Esophagus (tissue), 2 donors: ENCODE data around the gene TUBGCP6. TPM values are rescaled to one million over a fixed set of nuclear protein-coding genes. Genes with fewer than 3 reads are reported as not detected.

Experiments
- H3K27ac ChIP-seq, 2 donors: one replicate each; pipeline ENCODE4 v1.5.1; 2013; ENCODE audit warnings: low read depth in 2 of 2, mild to moderate bottlenecking in 2 of 2, inconsistent platforms in 1 of 2, low read length in 1 of 2, moderate library complexity in 1 of 2
- H3K27me3 ChIP-seq, 2 donors: one replicate each; pipeline ENCODE4 v1.6.1; 2013; ENCODE audit warnings: low read length in 2 of 2, control low read depth in 1 of 2, mild to moderate bottlenecking in 1 of 2; ENCODE audit not compliant: insufficient read depth in 2 of 2, control insufficient read depth in 1 of 2
- H3K36me3 ChIP-seq, 2 donors: one replicate each; pipeline ENCODE4 v1.6.1; 2013; ENCODE audit warnings: low read length in 1 of 2; ENCODE audit not compliant: control insufficient read depth in 2 of 2, insufficient read depth in 2 of 2
- H3K4me1 ChIP-seq, 2 donors: one replicate each; pipeline ENCODE4 v1.6.1; 2013; ENCODE audit warnings: low read length in 1 of 2; ENCODE audit not compliant: control insufficient read depth in 2 of 2, insufficient read depth in 2 of 2
- H3K4me3 ChIP-seq, 2 donors: one replicate each; pipeline ENCODE4 v1.5.1; 2013; ENCODE audit warnings: low read length in 2 of 2, mild to moderate bottlenecking in 2 of 2, low read depth in 1 of 2, moderate library complexity in 1 of 2
- H3K9me3 ChIP-seq, 2 donors: one replicate each; pipeline ENCODE4 v1.6.1; 2013; ENCODE audit warnings: mild to moderate bottlenecking in 2 of 2, low read depth in 1 of 2, low read length in 1 of 2, moderate library complexity in 1 of 2; ENCODE audit not compliant: control insufficient read depth in 2 of 2, insufficient read depth in 1 of 2
- WGBS, 2 donors: extraction: QIAGEN DNeasy Blood & Tissue Kit; methylation state at CpG; one replicate each; pipeline ENCODE4 v1.1.7; 2013; 5-methylcytosine and 5-hydroxymethylcytosine counted together
- polyA plus RNA-seq, 2 donors: library from polyadenylated mRNA; stranded (reverse); fragments of 200-250 nt; gene quantifications; one replicate each; pipeline ENCODE4 v1.2.3, GENCODE V29; 2013
- donor health status: healthy with polysubstance abuse.
- donor health status: Bipolar disorder and iron deficiency.

The TUBGCP6 gene
- polyA plus RNA-seq, 2 donors: 19.3 to 37.9 TPM

DNA sequence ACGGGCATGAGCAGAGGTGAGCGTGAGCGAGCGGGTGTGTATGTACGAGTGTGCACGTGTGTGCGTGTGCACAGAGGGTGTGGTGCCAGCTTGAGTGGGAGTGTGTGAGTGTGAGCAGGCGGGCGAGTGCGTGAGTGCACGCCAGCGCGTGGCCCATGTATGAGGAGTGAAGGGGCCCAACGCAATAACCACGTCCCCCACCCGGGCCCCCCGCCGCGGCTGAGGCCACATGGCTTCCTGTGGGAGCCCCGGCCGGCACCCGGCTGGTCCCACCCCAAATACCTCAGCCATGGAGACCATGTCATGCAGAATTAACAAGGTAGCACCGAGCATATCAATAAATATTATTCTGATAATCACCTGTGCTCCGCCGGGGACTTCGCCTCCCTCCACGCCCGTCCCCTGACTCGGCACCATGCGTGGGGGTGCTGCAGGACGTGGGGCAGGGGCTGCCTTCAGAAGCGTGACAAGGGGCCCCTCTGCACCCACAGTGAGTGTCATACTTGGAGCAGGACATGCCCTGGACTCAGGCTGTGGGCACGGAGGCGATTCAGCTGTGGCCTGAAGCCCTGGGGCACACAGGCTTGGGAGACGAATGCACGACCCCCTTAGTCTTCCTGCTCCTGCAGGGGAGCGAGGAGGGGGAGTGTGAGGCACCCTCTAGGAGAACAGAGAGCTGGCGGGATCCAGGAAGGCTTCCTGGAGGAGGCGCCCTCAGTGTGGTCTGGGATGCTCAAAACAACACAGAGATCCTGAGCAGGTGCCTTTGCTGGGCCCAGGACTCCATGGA, 64.7 kb downstream of the TUBGCP6 start:
- no peaks in the 10 kb centered on the region for H3K27me3 ChIP-seq
- no peaks in the 10 kb centered on the region for H3K9me3 ChIP-seq
- WGBS, 2 donors: 70 to 79% methylated on average over 38 to 39 of the region's 39 CpGs
- H3K4me3 ChIP-seq: no peak overlapping the region
- no peaks in the 10 kb centered on the region for H3K36me3 ChIP-seq
- H3K27ac ChIP-seq: no peak overlapping the region
- peaks cover 10 to 21% of the 10 kb centered on the region in 2 donors for H3K4me1 ChIP-seq

DNA sequence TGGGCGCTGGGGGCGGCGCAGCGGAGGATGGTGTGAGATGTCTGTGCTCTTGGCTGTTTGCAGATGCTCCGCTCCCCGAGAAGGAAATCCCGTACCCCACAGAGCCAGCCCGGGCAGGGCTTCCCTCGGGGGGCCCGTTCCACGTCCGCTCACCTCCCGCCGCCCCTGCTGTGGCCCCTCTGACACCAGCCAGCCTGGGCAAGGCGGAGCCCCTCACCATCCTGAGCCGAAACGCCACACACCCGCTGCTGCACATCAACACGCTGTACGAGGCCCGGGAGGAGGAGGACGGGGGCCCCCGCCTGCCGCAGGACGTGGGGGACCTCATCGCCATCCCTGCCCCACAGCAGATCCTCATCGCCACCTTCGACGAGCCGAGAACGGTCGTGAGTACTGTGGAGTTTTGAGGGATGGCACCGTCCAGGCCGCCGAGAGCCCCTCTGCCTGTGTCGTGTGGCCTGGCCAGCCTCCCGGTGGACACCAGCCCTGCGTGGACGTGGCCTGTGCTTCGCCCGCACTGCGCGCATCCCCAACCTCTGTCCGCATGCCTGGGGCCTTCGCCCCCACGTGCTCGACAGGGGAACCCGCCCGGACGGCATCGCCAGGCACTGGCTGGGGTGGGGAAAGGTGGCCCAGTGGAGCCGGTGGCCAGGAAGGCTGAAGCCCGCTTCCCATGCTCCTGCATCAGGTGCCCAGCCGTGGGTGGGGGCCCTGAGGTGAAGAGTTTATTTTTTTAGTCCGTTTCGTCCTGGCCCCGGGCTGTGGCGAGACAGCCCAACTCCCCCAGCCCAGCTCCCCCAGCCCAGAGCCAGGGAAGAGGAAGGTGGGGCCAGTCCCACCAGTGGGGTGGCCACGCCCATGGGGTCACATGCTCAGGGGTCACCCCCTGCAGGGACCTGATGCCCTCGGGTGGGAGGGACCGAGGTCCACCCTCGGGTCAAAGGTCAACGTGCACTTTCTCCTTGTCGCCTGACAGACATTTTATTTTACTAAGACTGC, 65.7 kb downstream of the TUBGCP6 start:
- 81 to 83% methylated on average over 63 to 64 of the region's 64 CpGs for whole genome bisulfite sequencing, 2 donors
- Histone ChIP-seq H3K4me1 (peaks cover 10 to 17% of the 10 kb centered on the region in 2 donors), H3K27me3 (no peaks in the 10 kb centered on the region), H3K9me3 (no peaks in the 10 kb centered on the region), H3K36me3 (no peaks in the 10 kb centered on the region), H3K4me3 (no peak overlapping the region), H3K27ac (no peak overlapping the region)

DNA sequence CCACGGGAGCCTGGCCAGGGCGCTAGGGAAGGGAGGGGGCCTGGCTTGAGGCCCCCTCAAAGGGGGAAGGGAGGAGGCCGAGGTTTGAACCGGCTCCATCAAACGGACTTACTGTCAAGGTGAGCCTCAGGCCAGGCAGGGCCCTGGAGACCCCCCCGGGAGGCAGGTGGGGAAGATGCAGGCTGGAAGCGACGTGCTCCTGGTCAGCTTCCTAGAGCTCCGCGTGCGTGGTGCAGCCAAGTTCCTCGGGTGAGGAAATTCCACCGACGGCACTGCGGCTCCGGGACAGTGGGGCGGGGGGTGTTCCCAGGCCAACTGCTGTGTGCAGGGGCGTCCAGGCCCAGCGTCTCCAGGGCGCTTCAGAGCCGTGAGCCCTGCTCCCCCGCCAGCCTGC, 66.4 kb downstream of the TUBGCP6 start:
- Histone ChIP-seq H3K4me3 (no peak overlapping the region), H3K36me3 (no peaks in the 10 kb centered on the region), H3K27me3 (no peaks in the 10 kb centered on the region), H3K27ac (no peak overlapping the region), H3K9me3 (no peaks in the 10 kb centered on the region), H3K4me1 (peaks cover 5 to 10% of the 10 kb centered on the region in 2 donors)
- 63 to 75% methylated on average over 22 of the region's 22 CpGs for WGBS, 2 donors

DNA sequence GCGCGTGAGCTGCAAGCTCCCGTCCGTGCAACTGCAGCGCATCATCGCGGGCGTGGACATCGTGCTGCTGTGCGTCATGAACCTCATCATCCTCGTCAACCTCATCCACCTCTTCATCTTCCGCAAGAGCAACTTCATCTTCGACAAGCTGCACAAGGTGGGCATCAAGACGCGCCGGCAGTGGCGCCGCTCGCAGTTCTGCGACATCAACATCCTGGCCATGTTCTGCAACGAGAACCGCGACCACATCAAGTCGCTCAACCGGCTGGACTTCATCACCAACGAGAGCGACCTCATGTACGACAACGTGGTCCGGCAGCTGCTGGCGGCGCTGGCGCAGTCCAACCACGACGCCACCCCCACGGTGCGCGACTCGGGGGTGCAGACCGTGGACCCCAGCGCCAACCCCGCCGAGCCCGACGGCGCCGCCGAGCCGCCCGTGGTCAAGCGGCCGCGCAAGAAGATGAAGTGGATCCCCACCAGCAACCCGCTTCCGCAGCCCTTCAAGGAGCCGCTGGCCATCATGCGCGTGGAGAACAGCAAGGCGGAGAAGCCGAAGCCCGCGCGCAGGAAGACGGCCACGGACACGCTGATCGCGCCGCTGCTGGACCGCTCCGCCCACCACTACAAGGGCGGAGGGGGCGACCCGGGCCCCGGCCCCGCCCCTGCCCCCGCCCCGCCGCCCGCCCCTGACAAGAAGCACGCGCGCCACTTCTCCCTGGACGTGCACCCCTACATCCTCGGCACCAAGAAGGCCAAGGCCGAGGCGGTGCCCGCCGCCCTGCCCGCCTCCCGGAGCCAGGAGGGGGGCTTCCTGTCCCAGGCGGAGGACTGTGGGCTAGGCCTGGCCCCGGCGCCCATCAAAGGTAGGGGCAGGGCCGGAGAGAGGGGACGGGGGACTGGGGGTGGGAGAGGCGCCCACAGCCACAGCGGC, 67.0 kb downstream of the TUBGCP6 start:
- no peak overlapping the region for H3K4me3 ChIP-seq
- no peaks in the 10 kb centered on the region for H3K9me3 ChIP-seq
- peaks cover 0 to 8% of the 10 kb centered on the region in 2 donors for H3K4me1 ChIP-seq
- no peak overlapping the region for H3K27ac ChIP-seq
- no peaks in the 10 kb centered on the region for H3K27me3 ChIP-seq
- 68 to 70% methylated on average over 82 to 98 of the region's 98 CpGs for WGBS, 2 donors
- H3K36me3 ChIP-seq: no peaks in the 10 kb centered on the region

DNA sequence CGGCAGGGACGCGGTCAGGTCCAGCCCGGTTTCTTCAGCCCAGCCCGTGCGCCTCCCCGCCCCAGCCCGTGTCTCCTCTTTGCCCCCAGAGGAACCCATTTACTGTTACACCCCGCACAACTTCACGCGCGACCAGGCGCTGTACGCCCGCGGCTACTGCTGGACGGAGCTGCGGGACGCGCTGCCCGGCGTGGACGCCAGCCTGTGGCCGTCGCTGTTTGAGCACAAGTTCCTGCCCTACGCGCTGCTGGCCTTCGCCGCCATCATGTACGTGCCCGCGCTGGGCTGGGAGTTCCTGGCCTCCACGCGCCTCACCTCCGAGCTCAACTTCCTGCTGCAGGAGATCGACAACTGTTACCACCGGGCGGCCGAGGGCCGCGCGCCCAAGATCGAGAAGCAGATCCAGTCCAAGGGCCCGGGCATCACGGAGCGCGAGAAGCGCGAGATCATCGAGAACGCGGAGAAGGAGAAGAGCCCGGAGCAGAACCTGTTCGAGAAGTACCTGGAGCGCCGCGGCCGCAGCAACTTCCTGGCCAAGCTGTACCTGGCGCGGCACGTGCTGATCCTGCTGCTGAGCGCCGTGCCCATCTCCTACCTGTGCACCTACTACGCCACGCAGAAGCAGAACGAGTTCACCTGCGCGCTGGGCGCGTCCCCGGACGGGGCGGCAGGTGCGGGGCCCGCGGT, 67.8 kb downstream of the TUBGCP6 start:
- H3K27me3 ChIP-seq: no peaks in the 10 kb centered on the region
- no peak overlapping the region for H3K4me3 ChIP-seq
- H3K36me3 ChIP-seq: no peaks in the 10 kb centered on the region
- H3K27ac ChIP-seq: no peak overlapping the region
- WGBS, 2 donors: 95 to 96% methylated on average over 76 of the region's 76 CpGs
- no peaks in the 10 kb centered on the region for H3K9me3 ChIP-seq
- no peaks in the 10 kb centered on the region for H3K4me1 ChIP-seq

DNA sequence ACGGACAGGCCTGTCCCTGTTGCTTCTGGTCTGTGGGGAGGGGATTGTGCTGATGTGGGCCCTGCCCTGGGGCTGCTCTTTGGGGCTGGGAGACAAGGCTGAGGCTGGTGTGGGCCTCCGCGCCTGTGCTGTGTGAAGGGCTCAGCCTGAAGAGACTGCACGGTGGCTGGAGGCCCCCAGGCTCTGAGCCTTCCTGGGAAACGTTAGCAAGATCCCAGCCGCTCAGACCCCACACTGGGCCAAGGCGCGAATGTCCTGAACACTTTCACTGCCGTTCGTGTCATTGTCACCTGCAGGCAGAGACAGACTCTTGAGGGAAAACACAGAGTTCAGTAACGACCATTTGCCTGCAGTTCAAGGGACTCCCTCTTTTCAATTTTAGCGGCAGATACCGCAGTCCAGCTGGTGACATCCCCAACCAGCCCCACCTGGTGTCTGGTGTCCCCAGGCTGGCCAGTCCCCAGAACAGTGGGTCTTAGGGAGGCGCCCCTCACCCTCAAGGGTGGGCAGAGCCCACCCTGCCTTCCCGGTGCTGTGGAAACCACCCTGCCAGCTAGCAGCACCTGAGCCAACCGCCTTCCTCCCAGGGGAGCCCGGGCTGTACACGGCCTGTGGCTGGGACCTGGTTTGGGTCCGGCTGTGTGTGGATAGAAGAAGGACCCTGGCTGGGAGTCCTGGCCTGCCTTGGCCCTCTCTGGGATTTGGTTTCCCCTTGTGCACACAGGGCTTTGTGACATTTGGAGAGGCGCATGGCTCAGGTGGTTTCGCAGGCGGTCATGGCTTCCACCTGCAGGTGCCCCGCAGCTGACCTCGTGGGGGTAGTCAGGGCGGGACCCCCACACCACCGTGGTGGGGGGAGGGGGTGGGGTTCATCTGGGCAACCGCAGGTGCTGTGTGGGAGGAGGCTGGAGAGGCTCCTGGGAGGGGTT, 68.6 kb downstream of the TUBGCP6 start:
- Histone ChIP-seq H3K27me3 (no peaks in the 10 kb centered on the region), H3K4me3 (no peak overlapping the region), H3K27ac (no peak overlapping the region), H3K36me3 (no peaks in the 10 kb centered on the region), H3K4me1 (peaks cover 0 to 2% of the 10 kb centered on the region in 2 donors), H3K9me3 (no peaks in the 10 kb centered on the region)
- WGBS, 2 donors: 79% methylated on average over 27 of the region's 27 CpGs

DNA sequence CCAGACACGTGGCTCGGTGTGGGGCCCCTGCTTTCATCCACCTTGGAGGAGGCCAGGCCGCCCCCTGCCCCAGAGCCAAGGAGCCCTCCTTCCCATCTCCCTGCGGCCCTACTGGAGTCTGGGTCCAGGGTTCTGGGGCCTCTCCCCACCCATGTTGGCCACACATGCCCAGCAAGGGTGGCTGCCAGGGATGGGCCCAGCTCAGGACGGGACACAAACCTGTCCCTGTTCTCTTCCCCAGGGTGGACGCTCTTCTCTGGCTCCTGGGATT, 69.7 kb downstream of the TUBGCP6 start:
- WGBS, 2 donors: 88 to 89% methylated on average over 6 of the region's 6 CpGs
- no peak overlapping the region for H3K4me3 ChIP-seq
- no peaks in the 10 kb centered on the region for H3K27me3 ChIP-seq
- no peak overlapping the region for H3K27ac ChIP-seq
- H3K36me3 ChIP-seq: no peaks in the 10 kb centered on the region
- H3K9me3 ChIP-seq: no peaks in the 10 kb centered on the region
- H3K4me1 ChIP-seq: peaks cover 0 to 2% of the 10 kb centered on the region in 2 donors

DNA sequence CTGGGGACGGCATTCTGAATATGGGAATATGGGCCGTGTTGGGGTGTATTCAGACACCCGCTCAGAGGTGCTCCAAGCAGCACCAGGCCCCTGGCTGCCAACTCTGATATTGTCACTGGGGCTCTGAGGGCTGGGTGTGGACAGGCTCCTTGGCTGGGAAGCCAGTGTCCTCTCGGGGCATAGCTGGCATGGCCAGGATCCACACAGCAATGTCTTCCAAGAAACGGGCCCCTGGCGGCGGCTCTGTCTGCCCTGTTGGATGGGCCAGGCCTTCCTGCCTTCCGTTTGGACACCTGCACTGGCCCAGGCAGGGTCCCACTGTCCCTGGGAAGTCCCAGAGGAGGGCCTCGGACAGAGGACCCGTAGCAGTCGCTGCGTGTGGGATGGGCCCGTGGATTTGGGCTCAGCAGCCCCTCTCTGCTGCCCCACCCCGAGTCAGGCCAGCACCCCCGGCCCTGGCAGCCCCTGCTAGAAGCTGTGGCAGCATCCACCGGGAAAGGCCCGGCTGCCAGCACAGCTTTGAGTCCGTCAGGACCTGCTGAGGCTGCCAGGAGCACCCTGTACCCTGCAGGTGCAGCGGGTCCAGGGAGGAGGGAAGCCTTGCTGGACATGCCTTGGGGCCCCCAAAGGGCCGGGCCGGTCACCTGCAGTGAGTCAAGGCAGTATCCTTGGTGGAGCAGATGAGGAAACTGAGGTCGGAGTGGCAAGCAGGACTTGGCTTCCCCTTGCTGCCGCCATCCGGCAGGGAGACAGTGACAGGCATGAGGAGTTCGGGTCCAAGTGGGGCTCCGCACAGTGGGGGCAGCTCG, 70.2 kb downstream of the TUBGCP6 start:
- H3K4me1 ChIP-seq: peaks cover 0 to 2% of the 10 kb centered on the region in 2 donors
- H3K27ac ChIP-seq: no peak overlapping the region
- H3K9me3 ChIP-seq: no peaks in the 10 kb centered on the region
- 75 to 87% methylated on average over 27 of the region's 27 CpGs for WGBS, 2 donors
- H3K36me3 ChIP-seq: no peaks in the 10 kb centered on the region
- H3K4me3 ChIP-seq: no peak overlapping the region
- H3K27me3 ChIP-seq: no peaks in the 10 kb centered on the region
